Hepatocyte (in vitro differentiated cells): ENCODE data around the gene UTF1.

Experiments used
- EZH2 ChIP-seq: fragments of 200-600 bp; sonication (generic); IDR thresholded peaks from 2 replicates; pipeline ENCODE4 v1.6.1; 2016; ENCODE audit warnings: antibody characterized with exemption, mild to moderate bottlenecking, borderline replicate concordance
- TF ChIP-seq, protein P1 (sequence below): fragments of 200-600 bp; sonication (generic); IDR thresholded peaks from 2 replicates; pipeline ENCODE4 v1.5.1; 2016; ENCODE audit warnings: antibody characterized with exemption, mild to moderate bottlenecking; ENCODE audit not compliant: poor library complexity

DNA sequence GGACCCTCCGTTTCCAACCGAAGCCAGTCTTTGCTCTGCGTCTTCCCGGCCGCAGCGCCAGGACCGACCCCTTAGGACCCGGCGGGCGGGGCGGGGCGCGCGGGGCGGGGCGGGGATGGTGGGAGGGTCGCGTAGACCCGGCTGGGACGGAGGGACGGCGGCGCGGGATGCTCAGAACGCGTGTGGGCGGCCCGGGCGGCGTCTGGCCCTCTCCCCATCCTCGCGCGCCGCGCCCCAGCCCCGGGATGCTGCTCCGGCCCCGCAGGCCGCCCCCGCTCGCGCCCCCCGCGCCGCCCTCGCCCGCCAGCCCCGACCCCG is at the start of gene UTF1:
- no peak for TF ChIP-seq EZH2
- TF ChIP-seq, protein P1, sequence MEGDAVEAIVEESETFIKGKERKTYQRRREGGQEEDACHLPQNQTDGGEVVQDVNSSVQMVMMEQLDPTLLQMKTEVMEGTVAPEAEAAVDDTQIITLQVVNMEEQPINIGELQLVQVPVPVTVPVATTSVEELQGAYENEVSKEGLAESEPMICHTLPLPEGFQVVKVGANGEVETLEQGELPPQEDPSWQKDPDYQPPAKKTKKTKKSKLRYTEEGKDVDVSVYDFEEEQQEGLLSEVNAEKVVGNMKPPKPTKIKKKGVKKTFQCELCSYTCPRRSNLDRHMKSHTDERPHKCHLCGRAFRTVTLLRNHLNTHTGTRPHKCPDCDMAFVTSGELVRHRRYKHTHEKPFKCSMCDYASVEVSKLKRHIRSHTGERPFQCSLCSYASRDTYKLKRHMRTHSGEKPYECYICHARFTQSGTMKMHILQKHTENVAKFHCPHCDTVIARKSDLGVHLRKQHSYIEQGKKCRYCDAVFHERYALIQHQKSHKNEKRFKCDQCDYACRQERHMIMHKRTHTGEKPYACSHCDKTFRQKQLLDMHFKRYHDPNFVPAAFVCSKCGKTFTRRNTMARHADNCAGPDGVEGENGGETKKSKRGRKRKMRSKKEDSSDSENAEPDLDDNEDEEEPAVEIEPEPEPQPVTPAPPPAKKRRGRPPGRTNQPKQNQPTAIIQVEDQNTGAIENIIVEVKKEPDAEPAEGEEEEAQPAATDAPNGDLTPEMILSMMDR, result no peak
